K562 (cell line): ENCODE data around the gene BPIFB2. TPM values are rescaled to one million over a fixed set of nuclear protein-coding genes. Genes with fewer than 3 reads are reported as not detected.

Source experiments
- ATAC-seq: fragments of 200-7000 bp; cut with Tn5 transposase; 3 replicates; pipeline ENCODE4 v1.9.1; 2020; ENCODE audit warnings: moderate library complexity
- BruUV-seq: library from RNA; stranded (reverse); fragments of 400-500 nt; replicated peaks from 2 replicates; lab custom pipeline; 2021; lab: Mats Ljungman, UMichigan
- CTCF ChIA-PET: fragments of 300-600 bp; formaldehyde crosslinking; extraction: SDS; loops from one replicate; lab custom pipeline; 2021; ENCODE audit warnings: low intra/inter-chr PET ratio; lab: Yijun Ruan, JAX
- POLR2A ChIA-PET: fragments of 300-600, 350-650 bp; sonication (Branson Sonifier 250); formaldehyde crosslinking; extraction: SDS; loops from one replicate; lab custom pipeline; 2021; ENCODE audit warnings: antibody characterized with exemption, inconsistent platforms; lab: Yijun Ruan, JAX
- DNase-seq, 4 experiments: peaks; one replicate each; pipeline versions ENCODE4 v3.0.0 to v3.0.0-alpha.2; 2011 to 2018; ENCODE audit warnings: low spot score in 3 of 4, mixed read lengths in 3 of 4; ENCODE audit errors: extremely low read depth in 1 of 4
- FAIRE-seq: peaks from 2 replicates; lab custom pipeline; 2011; peaks lifted over from hg19 to GRCh38; lab: Jason Lieb, UNC
- H2AFZ ChIP-seq: 2 replicates; pipeline ENCODE4 v1.6.0; 2011; ENCODE audit warnings: low read depth, low read length, control low read depth, inconsistent platforms
- H3K27ac ChIP-seq: fragments of 200-600 bp; 3 replicates; pipeline ENCODE4 v1.8.0; 2011; ENCODE audit warnings: low read depth, mild to moderate bottlenecking, control low read depth, inconsistent platforms, low read length, moderate library complexity, mixed read lengths; ENCODE audit errors: extremely low read depth
- H3K27me3 ChIP-seq, 2 experiments: fragments of 300-600 bp in 1 of 2; 2 replicates in 1 of 2; 3 replicates in 1 of 2; pipeline versions ENCODE4 v1.6.0 to v1.8.0; 2011; ENCODE audit warnings: inconsistent platforms in 2 of 2, low read length in 2 of 2, mild to moderate bottlenecking in 1 of 2, mixed read lengths in 1 of 2, moderate library complexity in 1 of 2; ENCODE audit not compliant: control insufficient read depth in 2 of 2, insufficient read depth in 2 of 2
- H3K36me3 ChIP-seq: fragments of 300-600 bp; 3 replicates; pipeline ENCODE4 v1.8.0; 2011; ENCODE audit warnings: mild to moderate bottlenecking, low read length, inconsistent platforms; ENCODE audit not compliant: control insufficient read depth, insufficient read depth
- H3K4me1 ChIP-seq, 2 experiments: fragments of 200-600 bp in 1 of 2; replicated peaks in 1 of 2; 2 replicates in 1 of 2; 3 replicates in 1 of 2; pipeline versions ENCODE4 v1.5.1 to v1.8.0; 2011; ENCODE audit warnings: inconsistent platforms in 2 of 2, low read length in 2 of 2, mild to moderate bottlenecking in 1 of 2, mixed read lengths in 1 of 2, moderate library complexity in 1 of 2; ENCODE audit not compliant: control insufficient read depth in 2 of 2, insufficient read depth in 2 of 2
- H3K4me2 ChIP-seq: 2 replicates; pipeline ENCODE4 v1.6.1; 2011; ENCODE audit warnings: low read length, control low read depth, inconsistent platforms, mixed read lengths; ENCODE audit not compliant: insufficient read depth
- H3K4me3 ChIP-seq: fragments of 200-600 bp; sonication (generic), shearing (Covaris generic); 2 replicates; pipeline ENCODE4 v1.5.1; 2016; ENCODE audit warnings: control low read depth, inconsistent platforms
- H3K79me2 ChIP-seq: fragments of 200-600 bp; 3 replicates; pipeline ENCODE4 v1.8.0; 2011; ENCODE audit warnings: low read length, inconsistent platforms; ENCODE audit not compliant: control insufficient read depth, insufficient read depth
- H3K9ac ChIP-seq, 2 experiments: 2 replicates each; pipeline versions ENCODE4 v1.6.0 to v1.6.1; 2011; ENCODE audit warnings: low read depth in 2 of 2, low read length in 2 of 2, control low read depth in 1 of 2, inconsistent platforms in 1 of 2, mild to moderate bottlenecking in 1 of 2, mixed read lengths in 1 of 2; ENCODE audit not compliant: insufficient read depth in 1 of 2
- H3K9me1 ChIP-seq: one replicate; pipeline ENCODE4 v1.6.0; 2011; ENCODE audit warnings: inconsistent platforms, mild to moderate bottlenecking, low read length, moderate library complexity; ENCODE audit not compliant: control insufficient read depth, insufficient read depth
- H3K9me3 ChIP-seq: replicated peaks from 2 replicates; pipeline ENCODE4 v1.5.1; 2011; ENCODE audit warnings: low read depth, low read length, inconsistent platforms; ENCODE audit not compliant: control insufficient read depth, insufficient read depth
- H4K20me1 ChIP-seq: replicated peaks from 2 replicates; pipeline ENCODE4 v1.6.1; 2011; ENCODE audit warnings: low read length, inconsistent platforms, mixed read lengths; ENCODE audit not compliant: control insufficient read depth, insufficient read depth
- AFF4 ChIP-seq: sonication (generic); formaldehyde crosslinking; IDR thresholded peaks from 2 replicates; pipeline ENCODE4 v1.8.0; 2023; ENCODE audit warnings: mild to moderate bottlenecking, missing genetic modification reagents
- CCNT2 ChIP-seq: IDR thresholded peaks from 2 replicates; pipeline ENCODE4 v1.6.1; 2011; ENCODE audit warnings: borderline replicate concordance, low read depth, mild to moderate bottlenecking, moderate library complexity, mixed read lengths, low read length; ENCODE audit not compliant: insufficient read length; ENCODE audit errors: extremely low read depth
- ETS2 ChIP-seq: IDR thresholded peaks from 2 replicates; pipeline ENCODE4 v1.6.1; 2016; ENCODE audit warnings: borderline replicate concordance, missing genetic modification characterization, mild to moderate bottlenecking, moderate library complexity, missing compliant biosample characterization; ENCODE audit not compliant: poor library complexity, severe bottlenecking
- GMEB1 ChIP-seq: fragments of 250-450 bp; sonication (Bioruptor Pico); IDR thresholded peaks from 2 replicates; pipeline ENCODE4 v1.4.0; 2020; ENCODE audit warnings: mild to moderate bottlenecking
- NR1H2 ChIP-seq: sonication (generic); formaldehyde crosslinking; IDR thresholded peaks from 2 replicates; pipeline ENCODE4 v1.4.0; 2020; ENCODE audit warnings: mild to moderate bottlenecking, missing genetic modification reagents
- SIN3B ChIP-seq: fragments of 450-650 bp; IDR thresholded peaks from 2 replicates; pipeline ENCODE4 v1.6.1; 2017; ENCODE audit warnings: low read depth, mild to moderate bottlenecking, moderate library complexity
- TBL1XR1 ChIP-seq, 2 experiments: IDR thresholded peaks; 2 replicates each; pipeline ENCODE4 v1.6.1; 2012; ENCODE audit warnings: improper control_type of control experiment in 2 of 2, low read length in 2 of 2, mild to moderate bottlenecking in 1 of 2
- ZBTB17 ChIP-seq: fragments of 450-650 bp; formaldehyde crosslinking; IDR thresholded peaks from 2 replicates; pipeline ENCODE4 v1.4.0; 2020; ENCODE audit warnings: mild to moderate bottlenecking
- WGBS: fragments of 100-300 bp; shearing (Covaris generic); methylation state at CpG from one replicate; pipeline ENCODE4 v1.1.6; 2016; ENCODE audit warnings: low coverage, mixed read lengths; ENCODE audit not compliant: insufficient coverage; ENCODE audit errors: missing lambda C conversion rate; 5-methylcytosine and 5-hydroxymethylcytosine counted together
- in situ Hi-C: fragments of 300-500 bp; cut with MboI; formaldehyde crosslinking; loops from 4 replicates; pipeline ENCODE4 v1.15.0; 2018; ENCODE audit warnings: inconsistent platforms, mixed read lengths
- intact Hi-C: fragments of 100-400 bp; cut with micrococcal nuclease; formaldehyde crosslinking; loops from 2 replicates; pipeline ENCODE4 v1.14.2; 2022
- polyA plus RNA-seq, 8 experiments: library from polyadenylated mRNA; depleted of rRNA in 4 of 8; stranded (reverse) in 5 of 8; unstranded in 3 of 8; fragments of >200 nt; fragmentation: Nextera tagmentation in 2 of 8; fragmentation: Illumina TruSeq in 1 of 8; extraction: Ambion mirVana in 2 of 8; extraction: Trizol in 1 of 8; gene quantifications; 2 replicates each; pipeline versions ENCODE4 v1.2.1 to v1.2.3, GENCODE V29; 2011 to 2014; ENCODE audit warnings: inconsistent platforms in 1 of 8, missing spikeins in 1 of 8
- total RNA-seq, 7 experiments: library from RNA; depleted of rRNA in 6 of 7; stranded (reverse); fragments of >200 nt in 6 of 7; fragmentation: Illumina TruSeq in 2 of 7; extraction: Trizol in 2 of 7; gene quantifications; 2 replicates each; pipeline versions ENCODE4 v1.2.1 to v1.2.3, GENCODE V29; 2011 to 2021; ENCODE audit warnings: low replicate concordance in 1 of 7

BPIFB2 gene
- total and polyA plus RNA-seq, 9 of the 15 experiments (the other 6 are each of a cell fraction or from before 2014, with no cell fraction given): not detected

- no peaks in the 10 kb centered on the region for H3K9me1 ChIP-seq
- 8% methylated on average over 7 of the region's 7 CpGs for WGBS
- no peak overlapping the region for H3K9ac ChIP-seq
- H3K4me1 ChIP-seq: no peaks in the 10 kb centered on the region; a peak in 1 of 5 replicates
- H3K27me3 ChIP-seq: peaks cover 11 to 45% of the 10 kb centered on the region in 2 experiments; a peak in 4 of 5 replicates
- H3K9me3 ChIP-seq: no peaks in the 10 kb centered on the region
- H3K27ac ChIP-seq: no peak overlapping the region
- no peaks in the 10 kb centered on the region for H3K79me2 ChIP-seq
- H3K36me3 ChIP-seq: no peaks in the 10 kb centered on the region
- in situ Hi-C loops: no loop called here
- H3K4me2 ChIP-seq: no peak overlapping the region
- POLR2A ChIA-PET: interaction anchor here (0.8 kb wide), 1 partner anchor 11 kb away, joined by 5 read pairs; no protein-coding TSS in a partner anchor
- ATAC-seq (peak; percentile 84), DNase-seq (peak; percentile 27 to 39 (median 31)), FAIRE-seq (no peak)
- CTCF ChIA-PET: no interaction called here
- BruUV-seq: no TSS peak
- TF ChIP-seq GMEB1 (CRISPR knock-in tag) (no peak), SIN3B (no peak), NR1H2 (no peak), AFF4 (CRISPR knock-in tag) (no peak), CCNT2 (no peak), ZBTB17 (CRISPR knock-in tag) (no peak), ETS2 (tag) (no peak), TBL1XR1 (IDR thresholded peaks at IDR 0.05; ENCODE audit: low read length in 2 of 2) (no peak)
- H2AFZ ChIP-seq: no peak overlapping the region
- H3K4me3 ChIP-seq: no peak overlapping the region
- intact Hi-C loops: no loop called here
- 0 out of 2 replicates have a peak, but pooled peaks cover 11% of the 10 kb centered on the region for H4K20me1 ChIP-seq
Observed at GRCh38 chr20:32984196-32984595, 23.3 kb upstream of the BPIFB2 start.
